Activated naive CD4-positive, alpha-beta T cell treated with anti-CD3 and anti-CD28 coated beads for 36 hours (primary cell): Measurements from ENCODE around the gene FRMD4A. TPM values are rescaled to one million over a fixed set of nuclear protein-coding genes. Genes with fewer than 3 reads are reported as not detected.
"Not testable (repeated sequence)": the region's sequence is repeated elsewhere in the genome, so short reads cannot be mapped to it uniquely, and the experiment has no call there.

Experiments
- CTCF ChIA-PET: fragments of 350-600 bp; sonication (Branson Sonifier 250); formaldehyde crosslinking; loops from one replicate; lab custom pipeline; 2021; ENCODE audit warnings: antibody characterized with exemption; lab: Charles Lee
- DNase-seq: peaks from one replicate; pipeline ENCODE4 v3.0.0-alpha.2; 2020
- H3K27ac Mint-ChIP-seq: one replicate; pipeline ENCODE4 v1.8.0; 2021; ENCODE audit warnings: mild to moderate bottlenecking, mixed read lengths
- H3K27me3 Mint-ChIP-seq: one replicate; pipeline ENCODE4 v1.8.0; 2021; ENCODE audit warnings: low read depth, mixed read lengths
- H3K36me3 Mint-ChIP-seq: one replicate; pipeline ENCODE4 v1.8.0; 2021; ENCODE audit warnings: low read depth, mixed read lengths
- H3K4me1 Mint-ChIP-seq: one replicate; pipeline ENCODE4 v1.8.0; 2021; ENCODE audit warnings: low read depth, mixed read lengths
- H3K4me3 Mint-ChIP-seq: one replicate; pipeline ENCODE4 v1.8.0; 2021; ENCODE audit warnings: mild to moderate bottlenecking, moderate library complexity, mixed read lengths
- H3K9me3 Mint-ChIP-seq: one replicate; pipeline ENCODE4 v1.8.0; 2021; ENCODE audit warnings: mixed read lengths
- intact Hi-C: fragments of 100-400 bp; cut with micrococcal nuclease; formaldehyde crosslinking; loops from one replicate; pipeline ENCODE4 v1.15.1; 2023
- total RNA-seq, 2 experiments: library from RNA; stranded (reverse); gene quantifications; one replicate each; pipeline ENCODE4 v1.2.3, GENCODE V29; 2021

The FRMD4A gene
- total RNA-seq, 2 experiments from 2014 or later: 0.69 to 1.1 TPM

DNA sequence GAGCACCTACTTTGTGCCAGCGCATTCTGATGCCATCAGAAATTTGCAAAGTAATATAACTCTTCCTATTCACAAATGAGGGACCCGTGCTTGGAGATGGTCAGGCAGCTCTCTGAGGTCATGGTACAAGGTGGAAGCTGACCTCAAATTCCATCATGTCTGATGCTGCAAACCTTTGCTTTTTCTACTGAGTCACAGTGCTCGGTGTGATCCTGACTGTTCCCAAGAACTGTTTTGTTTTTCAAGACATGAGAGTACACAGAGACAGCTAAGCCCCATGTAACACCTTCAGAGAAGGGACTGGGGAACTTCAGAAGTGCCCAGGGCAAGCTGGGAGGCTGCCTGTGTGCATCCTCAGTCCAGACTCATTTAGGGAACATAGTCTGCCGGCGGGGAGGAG, 111.3 kb downstream of the FRMD4A start:
- no peak for DNase-seq
- H3K4me1 Mint-ChIP-seq: no peaks in the 10 kb centered on the region
- no peak overlapping the region for H3K4me3 Mint-ChIP-seq
- no peaks in the 10 kb centered on the region for H3K36me3 Mint-ChIP-seq
- no peaks in the 10 kb centered on the region for H3K27me3 Mint-ChIP-seq
- CTCF ChIA-PET: no interaction called here
- no peak overlapping the region for H3K27ac Mint-ChIP-seq
- no peaks in the 10 kb centered on the region for H3K9me3 Mint-ChIP-seq
- intact Hi-C loops: no loop called here

DNA sequence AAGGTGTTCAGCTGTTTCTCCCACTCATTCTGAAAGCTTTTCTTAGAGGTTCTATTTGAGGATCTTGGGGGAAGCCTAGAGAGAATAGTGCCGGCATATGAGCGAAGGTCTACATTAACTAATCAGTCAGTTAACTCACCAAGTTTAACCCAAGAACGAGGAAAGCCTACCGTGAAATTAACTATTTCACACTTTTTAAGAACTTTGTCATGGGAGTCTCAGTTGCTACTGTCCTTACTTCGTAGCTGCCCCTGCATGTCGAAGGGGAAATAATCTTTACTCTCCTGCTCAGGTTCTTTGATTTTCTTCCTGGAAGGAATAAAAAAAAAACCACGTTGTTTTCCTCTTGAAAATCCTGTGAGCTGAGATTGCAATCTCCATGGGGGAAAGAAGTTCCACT, 115.1 kb downstream of the FRMD4A start:
- no peaks in the 10 kb centered on the region for H3K4me1 Mint-ChIP-seq
- intact Hi-C loops: no loop called here
- no peak for DNase-seq
- no peaks in the 10 kb centered on the region for H3K36me3 Mint-ChIP-seq
- H3K27me3 Mint-ChIP-seq: no peaks in the 10 kb centered on the region
- no peak overlapping the region for H3K4me3 Mint-ChIP-seq
- no peak overlapping the region for H3K27ac Mint-ChIP-seq
- CTCF ChIA-PET: no interaction called here
- peaks cover 3% of the 10 kb centered on the region for H3K9me3 Mint-ChIP-seq

DNA sequence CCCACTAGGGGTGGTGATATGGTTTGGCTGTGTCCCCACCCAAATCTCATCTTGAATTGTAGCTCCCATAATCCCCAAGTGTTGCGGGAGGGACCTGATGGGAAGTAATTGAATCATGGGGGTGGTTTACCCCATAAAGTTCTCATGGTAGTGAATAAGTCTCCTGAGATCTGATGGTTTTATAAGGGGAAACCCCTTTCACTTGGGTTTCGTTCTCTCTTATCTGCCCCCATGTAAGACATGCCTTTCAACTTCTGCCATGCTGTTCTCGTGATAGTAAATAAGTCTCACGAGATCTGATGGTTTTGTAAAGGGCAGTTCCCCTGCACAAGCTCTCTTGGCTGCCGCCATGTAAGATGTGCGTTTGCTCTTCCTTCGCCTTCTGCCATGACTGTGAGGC, 117.0 kb downstream of the FRMD4A start:
- H3K36me3 Mint-ChIP-seq, intact Hi-C loops, H3K4me1 Mint-ChIP-seq, H3K27me3 Mint-ChIP-seq, H3K27ac Mint-ChIP-seq, H3K9me3 Mint-ChIP-seq, CTCF ChIA-PET, H3K4me3 Mint-ChIP-seq, DNase-seq: not testable (repeated sequence)

DNA sequence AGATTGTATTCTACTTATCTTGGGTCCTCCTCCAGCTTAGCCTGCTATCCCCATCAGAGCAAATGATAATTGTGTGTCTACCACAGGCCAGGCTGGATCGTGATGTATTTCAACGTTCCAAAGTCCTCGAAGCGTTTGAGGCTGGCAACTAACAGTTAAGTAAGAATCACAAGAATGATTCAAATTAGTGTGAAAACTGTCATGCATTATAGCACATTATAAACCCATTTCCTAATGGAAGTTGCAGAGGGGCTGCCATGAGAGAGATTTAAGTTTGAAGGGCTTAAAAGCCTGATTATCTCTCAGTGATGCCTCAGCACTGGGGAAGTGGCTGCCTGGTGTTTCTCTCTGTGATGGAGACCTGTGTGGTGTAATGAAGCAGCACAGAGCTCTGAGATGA, 119.1 kb downstream of the FRMD4A start:
- H3K9me3 Mint-ChIP-seq: peaks cover 3% of the 10 kb centered on the region
- no peaks in the 10 kb centered on the region for H3K27me3 Mint-ChIP-seq
- CTCF ChIA-PET: interaction anchor here (0.9 to 1.4 kb wide), 2 partner anchors 11 to 326 kb away, joined by 3 to 5 read pairs; no protein-coding TSS in a partner anchor
- intact Hi-C loops: no loop called here
- no peaks in the 10 kb centered on the region for H3K4me1 Mint-ChIP-seq
- H3K36me3 Mint-ChIP-seq: no peaks in the 10 kb centered on the region
- H3K27ac Mint-ChIP-seq: no peak overlapping the region
- DNase-seq: no peak
- no peak overlapping the region for H3K4me3 Mint-ChIP-seq

DNA sequence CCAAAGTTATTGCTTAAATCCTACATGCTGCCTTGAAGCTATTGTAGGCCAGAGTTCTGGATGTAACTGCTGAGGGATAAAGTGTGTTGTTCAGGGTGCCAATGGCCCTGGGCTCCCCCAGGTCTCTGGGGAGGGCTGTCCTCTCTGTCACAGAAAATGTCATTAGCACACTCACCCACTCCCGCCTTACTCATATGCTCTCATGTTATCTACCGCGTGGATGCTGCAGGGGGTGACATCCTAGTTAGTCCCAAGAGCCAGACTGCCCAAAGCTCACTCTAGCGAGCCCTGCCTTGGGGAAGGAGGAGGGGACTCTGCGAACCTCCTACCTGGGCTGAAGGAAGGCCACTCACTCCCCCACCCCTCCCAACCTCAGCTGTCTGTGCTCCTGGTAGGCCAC, 122.5 kb downstream of the FRMD4A start:
- Mint-ChIP-seq H3K27me3 (no peaks in the 10 kb centered on the region), H3K36me3 (no peaks in the 10 kb centered on the region), H3K9me3 (no peaks in the 10 kb centered on the region), H3K4me3 (no peak overlapping the region), H3K27ac (no peak overlapping the region), H3K4me1 (no peaks in the 10 kb centered on the region)
- CTCF ChIA-PET: no interaction called here
- no peak for DNase-seq
- intact Hi-C loops: no loop called here

DNA sequence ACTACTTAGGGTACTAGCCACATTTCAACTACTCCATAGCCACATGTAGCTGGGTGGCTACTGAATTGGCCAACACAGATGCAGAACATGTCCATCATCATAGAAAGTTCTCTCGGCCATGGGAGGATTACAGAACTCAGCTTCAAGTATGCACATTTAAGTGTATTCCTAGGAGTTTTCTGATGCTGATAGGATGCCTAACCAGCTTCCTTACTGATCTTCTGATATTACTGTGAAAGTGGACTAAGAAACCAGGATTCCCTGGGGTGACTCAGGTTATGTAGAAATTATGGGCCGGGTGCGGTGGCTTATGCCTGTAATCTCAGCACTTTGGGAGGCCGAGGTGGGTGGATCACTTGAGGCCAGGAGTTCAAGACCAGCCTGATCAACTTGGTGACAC, 125.5 kb downstream of the FRMD4A start:
- Mint-ChIP-seq H3K36me3 (no peaks in the 10 kb centered on the region), H3K4me1 (no peaks in the 10 kb centered on the region), H3K27ac (no peak overlapping the region), H3K9me3 (no peaks in the 10 kb centered on the region), H3K27me3 (peaks cover 3% of the 10 kb centered on the region), H3K4me3 (no peak overlapping the region)
- intact Hi-C loops: no loop called here
- no peak for DNase-seq
- CTCF ChIA-PET: interaction anchor here (0.9 kb wide), 1 partner anchor 9 kb away, joined by 8 read pairs; no protein-coding TSS in a partner anchor

DNA sequence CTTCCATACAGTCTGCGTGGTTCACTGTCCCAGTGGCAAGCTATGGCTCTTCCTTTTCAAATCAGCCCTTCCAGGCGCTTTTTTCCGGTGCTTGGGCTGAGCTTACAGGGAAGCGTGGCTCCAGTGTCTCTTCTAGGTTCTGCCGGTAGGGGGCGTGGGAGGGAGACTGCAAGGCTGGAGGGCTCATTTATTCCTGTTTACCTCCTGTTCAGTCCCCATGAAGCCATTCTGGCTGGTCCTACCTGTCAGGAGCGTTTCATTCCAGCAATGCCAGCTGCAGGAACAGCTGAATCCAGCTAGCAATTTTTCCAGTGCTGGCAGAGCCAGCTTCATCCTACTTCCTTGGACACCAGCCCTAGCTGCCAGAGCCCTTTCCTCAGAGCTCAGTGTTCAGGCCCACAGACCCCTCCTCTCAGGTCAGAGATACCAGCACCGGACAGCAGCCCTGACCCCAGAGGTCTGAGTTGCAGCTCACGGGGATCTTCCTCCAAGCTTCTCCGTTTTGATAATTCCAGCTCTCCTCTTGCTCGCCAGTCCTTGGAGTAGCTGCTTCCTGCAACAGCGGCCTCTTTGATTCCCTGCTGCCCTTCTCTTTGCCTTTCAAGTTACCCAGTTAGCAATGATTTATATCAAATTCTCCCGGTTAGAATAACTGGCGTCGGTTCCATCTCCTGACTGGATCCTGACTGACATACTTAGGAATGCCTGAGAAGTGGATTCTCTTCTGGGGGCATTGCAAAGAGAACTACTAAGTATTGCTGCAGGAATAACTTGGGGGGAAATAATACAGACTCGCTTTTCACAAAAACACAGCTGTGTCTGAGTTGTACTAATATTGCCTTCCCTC, 129.8 kb downstream of the FRMD4A start:
- Mint-ChIP-seq H3K36me3 (no peaks in the 10 kb centered on the region), H3K27ac (no peak overlapping the region), H3K27me3 (peaks cover 6% of the 10 kb centered on the region), H3K4me3 (no peak overlapping the region), H3K9me3 (no peaks in the 10 kb centered on the region), H3K4me1 (no peaks in the 10 kb centered on the region)
- DNase-seq: peak; percentile 29
- CTCF ChIA-PET: interaction anchor here (0.5 to 1.9 kb wide), 7 partner anchors 11 to 412 kb away, joined by 3 to 5 read pairs (median 5); no protein-coding TSS in a partner anchor
- intact Hi-C loops: no loop called here

DNA sequence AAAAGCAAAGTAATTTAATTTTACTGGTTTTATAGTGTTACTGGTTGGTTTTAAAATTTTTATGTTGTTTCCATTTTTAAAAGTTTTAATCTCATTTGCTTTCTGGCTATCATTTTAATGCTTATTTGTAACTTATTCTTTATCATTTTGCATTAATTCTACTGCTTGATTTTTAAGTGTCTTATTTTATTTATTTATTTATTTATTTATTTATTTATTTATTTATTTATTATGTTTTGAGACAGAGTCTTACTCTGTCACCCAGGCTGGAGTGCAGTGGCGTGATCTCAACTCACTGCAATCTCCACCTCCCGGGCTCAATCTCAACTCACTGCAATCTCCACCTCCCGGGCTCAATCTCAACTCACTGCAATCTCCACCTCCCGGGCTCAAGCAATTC, 131.6 kb downstream of the FRMD4A start:
- intact Hi-C loops: loop anchor here (5.0 kb wide), 1 partner anchor 343 kb away; no protein-coding TSS in a partner anchor

DNA sequence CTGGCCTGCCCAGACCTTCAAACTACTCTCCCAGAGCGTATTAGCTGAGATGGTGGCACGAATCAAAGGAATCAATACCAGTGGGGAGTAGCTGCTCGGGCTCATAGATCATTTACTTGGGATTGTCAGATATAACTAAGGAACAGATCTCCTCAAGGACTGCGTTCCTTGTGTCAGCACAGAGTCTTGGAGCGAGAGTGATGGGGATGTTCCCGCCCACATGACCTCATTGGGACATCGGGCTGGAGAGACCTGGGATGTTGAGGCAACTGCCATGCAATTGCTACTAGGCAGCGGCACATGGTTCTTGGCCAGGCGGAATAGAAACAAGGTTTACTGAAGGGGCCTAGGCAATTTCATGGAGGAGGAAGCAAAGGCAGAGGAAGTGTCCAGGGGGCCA, 132.6 kb downstream of the FRMD4A start:
- intact Hi-C loops: loop anchor here (5.0 kb wide), 1 partner anchor 344 kb away; no protein-coding TSS in a partner anchor
- Mint-ChIP-seq H3K4me3 (no peak overlapping the region), H3K36me3 (no peaks in the 10 kb centered on the region), H3K9me3 (no peaks in the 10 kb centered on the region), H3K27ac (no peak overlapping the region), H3K27me3 (peaks cover 13% of the 10 kb centered on the region), H3K4me1 (peaks cover 2% of the 10 kb centered on the region)
- CTCF ChIA-PET: interaction anchor here (1.2 to 4.9 kb wide), 6 partner anchors 13 to 282 kb away, joined by 4 to 34 read pairs (median 6); no protein-coding TSS in a partner anchor
- no peak for DNase-seq

More for the DNA sequence above, 131.6 kb downstream of the FRMD4A start:
- H3K27me3 Mint-ChIP-seq: peaks cover 13% of the 10 kb centered on the region
- not testable (repeated sequence) for H3K36me3 Mint-ChIP-seq, DNase-seq, H3K27ac Mint-ChIP-seq, H3K9me3 Mint-ChIP-seq, H3K4me3 Mint-ChIP-seq, H3K4me1 Mint-ChIP-seq
- CTCF ChIA-PET: interaction anchor here (0.5 to 4.9 kb wide), 6 partner anchors 9 to 280 kb away, joined by 3 to 34 read pairs (median 4); no protein-coding TSS in a partner anchor

DNA sequence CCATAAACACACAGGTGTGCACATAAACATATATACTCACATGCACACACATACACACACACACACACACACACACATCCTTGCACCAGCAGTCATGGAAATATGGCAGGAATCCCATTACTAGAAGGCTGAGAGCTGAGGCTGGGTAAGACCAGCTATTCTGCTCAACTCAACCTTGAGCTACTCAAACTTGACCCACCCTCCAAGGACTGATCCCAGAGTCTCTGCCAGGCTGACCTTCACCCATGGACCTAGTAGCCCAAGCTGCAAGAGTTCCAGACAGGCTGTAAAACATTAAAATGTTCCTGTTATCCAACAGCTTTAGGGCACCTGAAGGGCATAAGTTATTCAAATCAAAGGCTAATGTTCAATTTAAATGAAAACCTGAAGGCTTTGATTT, 134.6 kb downstream of the FRMD4A start:
- no peak overlapping the region for H3K4me3 Mint-ChIP-seq
- H3K9me3 Mint-ChIP-seq: no peaks in the 10 kb centered on the region
- CTCF ChIA-PET: interaction anchor here (0.5 to 4.9 kb wide), 13 partner anchors 8 to 419 kb away, joined by 3 to 34 read pairs (median 4); no protein-coding TSS in a partner anchor
- intact Hi-C loops: loop anchor here (2.0 to 5.0 kb wide), 2 partner anchors 346 to 777 kb away; no protein-coding TSS in a partner anchor
- DNase-seq: no peak
- no peak overlapping the region for H3K27ac Mint-ChIP-seq
- H3K27me3 Mint-ChIP-seq: peaks cover 13% of the 10 kb centered on the region
- peaks cover 2% of the 10 kb centered on the region for H3K4me1 Mint-ChIP-seq
- H3K36me3 Mint-ChIP-seq: no peaks in the 10 kb centered on the region

DNA sequence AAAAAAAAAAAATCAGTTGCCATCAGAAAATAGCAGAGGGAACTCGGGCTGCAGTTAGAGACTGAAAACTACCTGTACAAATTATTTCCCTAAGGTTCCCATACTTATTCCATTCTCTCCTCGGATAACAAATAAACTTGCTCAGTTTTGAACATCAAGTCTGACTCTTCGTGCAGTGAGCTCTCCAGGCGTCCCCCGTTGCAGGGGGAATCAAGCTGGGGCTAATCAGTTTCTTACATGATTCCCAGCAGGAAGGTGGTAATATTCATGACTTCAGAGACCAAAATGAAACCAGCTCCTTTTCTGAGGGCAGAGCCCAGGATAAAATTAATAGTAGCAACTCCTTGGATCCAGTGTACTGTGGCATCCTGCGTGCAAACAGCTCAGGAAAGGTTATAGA, 135.3 kb downstream of the FRMD4A start:
- no peak for DNase-seq
- no peak overlapping the region for H3K4me3 Mint-ChIP-seq
- no peak overlapping the region for H3K27ac Mint-ChIP-seq
- no peaks in the 10 kb centered on the region for H3K36me3 Mint-ChIP-seq
- intact Hi-C loops: loop anchor here (5.0 kb wide), 1 partner anchor 347 kb away; no protein-coding TSS in a partner anchor
- H3K27me3 Mint-ChIP-seq: peaks cover 10% of the 10 kb centered on the region
- H3K9me3 Mint-ChIP-seq: no peaks in the 10 kb centered on the region
- CTCF ChIA-PET: interaction anchor here (0.5 to 4.9 kb wide), 12 partner anchors 8 to 418 kb away, joined by 3 to 34 read pairs (median 4); no protein-coding TSS in a partner anchor
- H3K4me1 Mint-ChIP-seq: peaks cover 2% of the 10 kb centered on the region

DNA sequence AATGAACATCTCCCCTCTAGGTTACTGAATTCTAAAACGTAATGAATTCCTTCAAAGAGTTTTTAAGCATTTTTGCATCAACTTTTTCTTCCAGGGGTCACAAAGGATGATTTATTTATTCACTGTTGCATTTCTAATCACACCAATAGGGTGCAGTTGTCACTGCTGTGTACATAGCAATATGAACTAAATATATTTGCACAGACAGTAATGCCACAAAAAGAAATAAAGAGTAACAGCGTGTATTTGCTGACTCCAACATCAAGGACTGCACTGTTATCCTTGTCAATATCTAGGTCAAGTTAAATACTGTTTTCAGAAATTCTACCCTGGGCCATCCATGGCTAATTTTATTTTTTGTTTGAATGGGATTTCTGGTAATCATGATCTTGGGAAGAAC, 138.0 kb downstream of the FRMD4A start:
- peaks cover 10% of the 10 kb centered on the region for H3K27me3 Mint-ChIP-seq
- peaks cover 2% of the 10 kb centered on the region for H3K4me1 Mint-ChIP-seq
- no peaks in the 10 kb centered on the region for H3K9me3 Mint-ChIP-seq
- intact Hi-C loops: no loop called here
- CTCF ChIA-PET: no interaction called here
- no peak overlapping the region for H3K4me3 Mint-ChIP-seq
- no peak for DNase-seq
- H3K36me3 Mint-ChIP-seq: no peaks in the 10 kb centered on the region
- no peak overlapping the region for H3K27ac Mint-ChIP-seq
